Activated T-cell treated with anti-CD3 and anti-CD28 coated beads, Interleukin-2, amount 50 U/mL, for 1 hour (primary cell): Measurements from ENCODE around the gene SLITRK4.

ENCODE experiments used
- DNase-seq: peaks from one replicate; pipeline ENCODE4 v3.0.0-alpha.2; 2020

SLITRK4 gene, protein sequence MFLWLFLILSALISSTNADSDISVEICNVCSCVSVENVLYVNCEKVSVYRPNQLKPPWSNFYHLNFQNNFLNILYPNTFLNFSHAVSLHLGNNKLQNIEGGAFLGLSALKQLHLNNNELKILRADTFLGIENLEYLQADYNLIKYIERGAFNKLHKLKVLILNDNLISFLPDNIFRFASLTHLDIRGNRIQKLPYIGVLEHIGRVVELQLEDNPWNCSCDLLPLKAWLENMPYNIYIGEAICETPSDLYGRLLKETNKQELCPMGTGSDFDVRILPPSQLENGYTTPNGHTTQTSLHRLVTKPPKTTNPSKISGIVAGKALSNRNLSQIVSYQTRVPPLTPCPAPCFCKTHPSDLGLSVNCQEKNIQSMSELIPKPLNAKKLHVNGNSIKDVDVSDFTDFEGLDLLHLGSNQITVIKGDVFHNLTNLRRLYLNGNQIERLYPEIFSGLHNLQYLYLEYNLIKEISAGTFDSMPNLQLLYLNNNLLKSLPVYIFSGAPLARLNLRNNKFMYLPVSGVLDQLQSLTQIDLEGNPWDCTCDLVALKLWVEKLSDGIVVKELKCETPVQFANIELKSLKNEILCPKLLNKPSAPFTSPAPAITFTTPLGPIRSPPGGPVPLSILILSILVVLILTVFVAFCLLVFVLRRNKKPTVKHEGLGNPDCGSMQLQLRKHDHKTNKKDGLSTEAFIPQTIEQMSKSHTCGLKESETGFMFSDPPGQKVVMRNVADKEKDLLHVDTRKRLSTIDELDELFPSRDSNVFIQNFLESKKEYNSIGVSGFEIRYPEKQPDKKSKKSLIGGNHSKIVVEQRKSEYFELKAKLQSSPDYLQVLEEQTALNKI

DNA sequence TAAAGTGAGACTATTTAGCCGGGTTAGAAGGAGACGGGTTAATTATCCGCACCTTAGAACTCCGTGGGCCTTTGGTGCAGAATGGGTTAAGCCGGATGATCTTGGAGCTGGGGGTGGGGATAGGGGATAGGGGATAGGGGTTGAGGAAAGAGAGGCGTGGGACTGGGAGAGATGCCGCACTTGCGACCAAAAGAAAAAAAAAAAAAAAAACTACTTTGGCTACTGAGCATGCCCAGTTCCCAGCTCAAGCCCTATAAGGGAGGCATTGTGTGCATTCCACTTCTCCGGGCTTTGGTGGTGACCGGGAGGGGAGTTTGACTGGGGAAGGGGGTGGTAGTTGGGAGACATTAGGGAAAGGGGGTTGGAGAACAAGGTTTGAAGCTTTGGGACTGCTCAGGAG lies at the start of gene SLITRK4:
Gene SLITRK4 (minus strand): TSS at position 187 of the 400 bp plus-strand sequence. CDS start 4,993 bp downstream, outside the sequence.
- no peak for DNase-seq

DNA sequence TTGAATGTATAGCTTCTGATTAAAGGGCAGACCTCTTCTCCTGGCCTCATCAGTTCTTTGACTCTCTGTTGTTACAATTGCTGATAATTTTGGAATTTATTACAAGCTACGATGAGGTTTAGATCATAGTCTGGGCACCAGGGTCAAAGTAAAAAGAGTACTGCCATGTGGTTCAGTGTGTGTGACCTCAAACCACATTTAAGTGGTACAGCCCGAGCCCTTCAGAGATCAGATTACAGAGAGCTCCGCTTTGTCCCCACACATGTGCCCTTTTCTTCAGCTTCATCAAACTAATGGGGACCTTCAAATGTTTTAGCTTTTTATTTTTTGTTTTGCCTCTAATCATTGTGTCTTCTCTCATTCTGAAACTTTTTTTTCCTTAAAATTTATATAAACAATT lies 47.6 kb upstream of the SLITRK4 start:
- no peak for DNase-seq

DNA sequence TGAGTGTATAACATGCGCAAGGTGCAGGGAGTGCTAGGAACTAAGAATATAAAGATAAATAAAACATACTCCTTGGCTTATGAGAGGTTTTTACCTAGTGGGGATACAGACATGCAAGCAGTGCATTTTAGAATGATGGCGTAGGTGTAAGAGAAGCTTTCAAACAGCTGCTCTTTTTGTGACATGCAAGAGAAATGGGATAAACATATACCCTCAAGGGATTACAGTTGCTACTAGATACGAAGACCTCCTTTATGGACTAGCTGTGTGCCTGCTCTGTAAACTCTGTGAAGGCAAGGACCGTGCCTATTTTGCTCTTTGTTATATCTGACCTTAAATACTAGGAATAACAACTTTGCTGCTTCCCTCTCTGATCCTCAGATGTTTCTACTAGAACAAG lies 39.0 kb upstream of the SLITRK4 start:
- no peak for DNase-seq

DNA sequence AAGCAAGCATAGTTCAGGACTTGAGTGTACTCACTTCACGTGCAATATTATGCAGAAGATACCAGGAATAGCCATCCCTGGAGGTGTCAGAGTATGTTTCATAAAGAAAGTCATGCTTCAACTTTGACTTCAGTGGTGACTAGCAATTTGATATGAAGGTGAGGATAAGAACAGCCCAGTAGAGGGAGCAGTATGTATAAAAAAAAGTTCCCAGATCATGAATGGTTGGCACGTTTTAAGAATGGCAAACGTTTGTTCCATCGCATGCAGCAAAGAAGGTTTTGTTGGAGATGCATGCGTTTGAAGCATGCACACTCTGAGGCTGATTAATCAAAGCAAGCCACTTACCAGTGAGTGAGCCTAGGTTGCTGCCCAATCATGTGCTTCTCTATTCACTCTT lies 33.5 kb upstream of the SLITRK4 start:
- DNase-seq: no peak

DNA sequence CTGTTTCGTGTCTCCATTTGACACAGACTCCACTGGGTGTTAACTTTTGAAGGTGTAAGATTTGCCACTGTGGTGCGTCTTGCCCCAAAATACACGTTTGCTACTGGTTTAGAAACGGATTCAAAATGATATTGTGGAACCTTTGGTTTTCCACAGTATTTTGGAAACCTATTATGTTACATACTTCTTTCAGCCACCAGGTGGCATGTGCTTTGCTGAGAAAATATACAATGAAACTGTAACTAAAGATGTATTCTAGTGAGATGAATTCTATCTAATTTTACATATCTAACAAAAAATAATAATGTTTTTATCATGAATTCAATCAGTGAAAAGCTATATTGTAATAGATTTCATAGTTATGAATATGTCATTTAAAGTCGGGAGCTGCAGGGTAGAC lies 28.4 kb upstream of the SLITRK4 start:
- DNase-seq: no peak

DNA sequence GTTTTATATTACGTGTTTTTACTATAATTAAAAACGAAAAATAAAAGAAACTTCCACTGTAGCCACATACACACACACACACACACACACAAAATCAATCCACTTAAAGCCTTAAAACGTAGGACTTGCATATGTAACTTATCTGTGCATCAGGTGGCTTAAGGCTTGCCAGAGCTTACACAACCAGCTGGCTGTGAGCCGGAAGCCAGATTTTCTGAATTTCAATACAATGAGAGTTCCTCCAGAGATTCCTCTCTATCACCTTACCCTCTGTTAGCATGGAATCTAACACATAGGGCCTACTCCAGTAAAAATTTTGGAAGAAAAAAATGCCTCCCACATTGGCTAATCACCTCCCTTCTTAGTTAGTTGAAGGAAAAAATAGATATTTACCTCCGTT lies 27.9 kb upstream of the SLITRK4 start:
- no peak for DNase-seq

DNA sequence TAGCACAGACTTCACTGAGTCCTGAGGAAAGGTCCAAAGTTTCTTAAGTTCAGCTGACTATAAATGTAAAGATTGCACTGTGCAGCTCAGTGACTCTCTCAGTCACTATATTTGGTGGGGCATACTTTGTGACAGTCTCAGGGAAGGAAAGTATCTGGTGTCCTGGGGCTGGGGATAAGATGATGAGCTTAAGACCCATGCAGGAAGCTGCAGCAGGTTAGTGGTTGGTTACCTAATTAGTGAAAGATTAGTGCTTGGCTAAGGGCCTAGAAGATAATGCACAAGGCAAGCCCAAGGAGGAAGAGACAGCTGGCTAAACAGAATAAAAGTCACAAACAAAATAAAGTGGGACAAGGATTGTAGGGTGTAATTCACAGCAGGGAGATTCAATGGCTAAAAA lies 25.4 kb upstream of the SLITRK4 start:
- no peak for DNase-seq

DNA sequence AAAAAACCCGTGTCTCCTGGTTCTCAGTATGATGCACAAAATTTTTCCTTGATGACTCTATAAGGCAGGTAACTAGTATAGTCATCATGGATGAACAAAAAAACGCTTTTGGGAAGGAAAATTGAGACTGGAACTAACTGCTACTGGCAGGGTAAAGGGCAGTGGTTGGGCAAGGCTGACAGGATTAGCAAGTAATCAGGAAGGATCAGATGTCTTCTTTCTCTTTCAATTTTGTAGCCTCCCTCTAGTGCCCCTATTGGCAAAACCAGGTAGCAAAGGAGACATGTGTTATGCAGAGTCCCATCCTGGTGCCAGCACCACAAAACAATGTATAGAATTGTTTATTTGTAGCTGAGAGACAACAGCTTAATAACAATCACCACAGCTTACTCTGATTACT lies 12.8 kb upstream of the SLITRK4 start:
- no peak for DNase-seq

DNA sequence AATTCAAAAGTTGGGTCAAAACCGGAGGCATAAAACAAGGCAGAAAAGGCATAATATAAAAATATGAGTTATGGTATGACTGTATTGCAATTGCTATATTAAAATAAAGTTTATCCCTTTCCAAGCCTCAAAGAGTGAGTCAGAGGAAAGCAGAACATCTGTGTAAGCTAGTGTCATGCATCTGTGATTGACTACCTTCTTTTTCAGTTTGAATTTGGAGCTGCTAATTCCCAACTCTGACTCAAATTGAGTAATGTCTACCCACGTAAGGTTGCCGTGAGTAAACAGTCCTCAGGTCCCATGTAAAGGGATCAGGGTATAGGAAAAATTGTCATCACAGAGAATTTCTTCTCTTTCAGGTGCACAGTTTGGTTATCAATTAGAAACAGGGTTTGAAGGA lies 6.5 kb upstream of the SLITRK4 start:
- DNase-seq: no peak

DNA sequence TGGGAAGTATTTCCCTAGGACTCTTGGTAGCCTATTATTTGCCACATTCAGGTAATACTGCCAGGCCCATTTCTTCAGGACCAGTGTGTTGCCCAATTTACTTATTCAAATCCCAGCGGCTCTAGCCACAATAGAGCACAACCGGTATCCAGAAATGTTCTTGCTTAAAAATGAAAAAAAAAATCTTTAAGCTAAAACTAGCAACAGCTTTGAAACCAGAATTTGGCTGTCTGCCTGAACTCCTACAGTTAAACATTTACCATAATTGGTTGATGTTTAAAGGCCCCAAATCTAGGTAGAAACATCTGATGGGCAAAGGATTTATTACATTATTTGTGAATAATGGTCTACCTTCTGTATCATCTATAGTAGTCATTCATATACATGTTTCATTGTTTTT lies 930 bp upstream of the SLITRK4 start:
- DNase-seq: no peak

DNA sequence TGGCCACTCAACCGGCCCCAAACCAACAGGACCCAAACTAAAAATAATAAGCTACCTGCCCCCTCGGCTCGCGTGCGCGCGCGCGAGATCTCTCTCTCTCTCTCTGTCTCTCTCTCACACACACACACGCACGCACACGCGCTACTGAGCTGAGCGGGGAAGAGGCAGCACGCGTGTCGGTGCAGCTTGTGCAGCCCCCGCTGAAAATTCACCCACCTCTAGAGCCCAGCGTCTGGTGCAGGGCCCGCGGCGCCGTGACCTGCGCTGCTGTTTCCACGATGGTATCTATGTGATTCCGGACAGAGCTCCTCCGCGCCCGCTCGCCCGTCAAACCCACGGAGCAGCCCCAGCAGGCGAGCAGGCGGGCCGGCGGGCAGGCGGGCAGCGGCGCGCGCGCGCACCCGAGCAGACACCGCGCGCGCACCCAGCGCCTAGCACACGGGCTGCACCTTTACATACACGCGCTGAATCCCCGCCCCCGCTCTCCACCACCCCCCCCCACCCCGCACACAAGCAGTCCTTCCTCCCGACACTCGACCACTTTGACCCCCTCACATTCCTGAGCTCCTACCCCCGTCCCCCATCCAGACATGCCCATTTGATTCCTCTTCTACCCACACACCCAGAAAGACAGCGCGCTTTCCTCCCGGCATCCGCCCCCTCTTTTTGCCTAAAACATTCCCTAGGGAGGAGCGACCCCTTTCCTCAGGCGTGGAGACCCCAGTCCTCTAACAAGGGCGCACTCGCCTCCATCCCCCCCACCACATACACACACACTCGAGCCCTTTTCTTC lies 1.0 kb downstream of the SLITRK4 start:
- no peak for DNase-seq

DNA sequence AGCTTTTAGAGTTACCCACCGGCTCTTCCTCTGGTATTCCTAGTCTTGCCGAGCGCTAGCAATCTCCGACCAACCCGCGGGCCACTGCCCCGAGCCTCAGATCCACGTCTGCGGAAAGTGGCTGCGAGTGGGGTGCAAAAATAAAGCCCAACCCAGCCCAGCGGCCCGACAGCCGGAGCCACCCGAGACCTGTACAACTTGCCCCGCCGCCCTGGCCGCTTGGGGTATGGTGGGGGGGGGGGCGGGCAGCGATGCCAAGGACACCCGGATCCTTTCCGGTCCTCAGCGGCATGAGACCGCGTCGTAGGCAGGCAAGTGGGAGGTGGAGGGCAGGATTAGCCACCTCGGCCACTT lies 1.6 kb downstream of the SLITRK4 start:
- no peak for DNase-seq

DNA sequence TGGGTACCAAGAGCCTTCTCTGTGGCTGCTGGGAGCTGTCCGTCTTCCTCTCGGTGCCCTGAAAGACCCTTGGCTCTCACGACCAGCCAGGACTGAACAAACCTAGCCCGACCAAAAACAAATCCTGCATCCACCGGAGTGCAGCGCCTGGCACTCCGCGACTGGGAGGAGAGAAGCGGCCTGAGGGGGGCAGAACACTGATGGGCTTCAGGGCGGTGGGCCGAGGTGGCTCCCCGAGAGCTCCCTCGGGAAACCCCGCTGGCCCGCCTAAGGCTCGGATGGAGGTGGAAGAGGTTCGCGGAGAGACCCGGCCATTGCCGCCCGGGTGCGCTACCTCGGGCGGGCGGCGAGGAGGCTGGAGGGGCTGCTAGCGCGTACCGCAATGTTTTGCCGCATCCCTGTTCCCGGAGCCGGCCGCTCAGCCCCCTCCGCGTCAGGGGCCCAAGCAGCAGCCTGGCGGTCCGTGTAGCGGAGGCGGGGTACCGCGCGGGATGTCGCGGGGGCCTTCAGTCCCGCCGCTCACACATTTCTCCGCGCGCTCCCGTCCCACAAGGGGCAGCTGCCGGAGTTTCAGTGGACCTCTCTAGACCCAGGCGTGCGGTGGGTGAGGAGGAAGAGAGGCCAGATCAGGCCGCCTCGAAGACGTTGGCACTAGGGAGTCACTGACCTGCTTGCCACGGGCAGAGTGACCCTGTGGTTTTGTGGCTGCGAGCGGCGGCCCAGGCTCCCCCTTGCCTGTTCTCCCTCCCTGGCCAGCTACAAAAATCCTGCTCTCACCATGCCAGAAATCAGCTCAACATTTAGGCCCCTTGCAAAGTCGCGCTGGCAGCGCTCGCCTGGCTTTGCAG lies 2.2 kb downstream of the SLITRK4 start:
- no peak for DNase-seq

DNA sequence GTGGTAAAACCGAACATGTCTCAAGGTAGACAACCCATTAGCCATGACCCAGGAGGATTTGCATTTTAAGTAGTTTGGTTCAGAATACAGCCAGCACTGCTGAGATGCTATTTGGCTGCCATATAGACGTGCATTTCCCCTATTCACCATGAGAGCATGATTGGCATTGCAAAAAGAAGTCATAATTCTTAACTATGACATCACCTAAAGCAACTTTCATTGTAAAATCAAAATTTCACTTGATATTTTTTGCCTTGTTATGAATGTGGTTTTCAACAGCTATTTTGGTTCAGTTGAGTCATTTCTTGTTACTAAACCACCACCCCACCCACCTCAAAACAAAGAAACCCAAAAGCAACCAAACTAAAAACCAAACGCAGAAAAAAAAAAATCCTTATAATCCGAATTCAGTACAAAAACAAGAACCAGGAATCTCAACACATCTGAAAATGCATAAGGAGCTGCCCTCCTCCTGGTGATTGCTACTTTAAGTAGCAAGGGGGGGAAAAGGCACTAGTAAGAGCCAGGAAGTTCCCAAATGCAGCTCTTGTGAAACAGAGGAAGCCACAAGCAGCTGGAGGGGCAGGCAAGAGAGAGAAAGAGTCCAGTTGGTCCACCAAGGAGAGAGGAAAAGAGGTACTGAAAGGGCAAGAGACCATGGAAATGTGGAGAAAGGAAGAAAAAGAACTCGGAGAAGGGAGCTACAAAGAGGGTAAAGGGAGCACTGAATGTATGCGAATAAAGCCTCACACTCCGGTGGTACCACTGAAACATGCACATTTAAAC lies 3.1 kb downstream of the SLITRK4 start:
- no peak for DNase-seq

DNA sequence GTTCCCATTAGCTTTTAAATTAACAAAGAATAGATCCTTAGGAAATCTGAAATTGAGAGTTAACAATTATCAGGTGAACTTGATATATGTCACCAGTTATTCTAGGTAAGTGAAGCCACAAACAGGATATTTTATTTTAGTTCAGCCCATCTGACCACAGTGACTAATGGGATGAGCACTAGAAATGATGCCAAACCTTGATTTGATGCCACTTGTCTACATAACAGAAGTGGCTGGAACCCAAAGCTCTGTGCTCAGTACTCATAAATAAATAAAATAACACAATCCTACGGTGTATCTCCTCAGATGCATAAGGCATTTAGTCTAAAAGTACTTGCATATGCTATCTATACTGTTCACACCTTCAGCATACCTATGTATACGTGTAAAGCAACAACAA lies 12.2 kb downstream of the SLITRK4 start:
- DNase-seq: no peak

DNA sequence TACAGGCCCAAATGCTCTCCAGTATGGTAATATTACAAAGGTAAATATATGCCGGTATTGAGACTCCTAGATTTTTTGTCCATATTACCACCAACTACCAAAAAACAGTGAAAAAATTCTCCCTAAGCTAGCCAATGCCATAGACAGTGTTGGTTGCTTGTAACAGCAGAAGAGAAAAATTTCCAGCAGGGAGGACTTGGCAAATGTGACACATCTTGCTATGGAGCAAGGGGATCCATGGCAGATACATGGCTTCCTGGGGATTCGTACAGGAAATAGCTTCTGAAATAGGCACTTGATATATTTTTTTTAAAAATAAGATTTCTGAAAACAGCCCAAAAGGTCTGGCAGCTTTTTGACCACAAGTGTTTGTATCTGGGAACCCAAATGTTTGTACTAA lies 14.6 kb downstream of the SLITRK4 start:
- no peak for DNase-seq

DNA sequence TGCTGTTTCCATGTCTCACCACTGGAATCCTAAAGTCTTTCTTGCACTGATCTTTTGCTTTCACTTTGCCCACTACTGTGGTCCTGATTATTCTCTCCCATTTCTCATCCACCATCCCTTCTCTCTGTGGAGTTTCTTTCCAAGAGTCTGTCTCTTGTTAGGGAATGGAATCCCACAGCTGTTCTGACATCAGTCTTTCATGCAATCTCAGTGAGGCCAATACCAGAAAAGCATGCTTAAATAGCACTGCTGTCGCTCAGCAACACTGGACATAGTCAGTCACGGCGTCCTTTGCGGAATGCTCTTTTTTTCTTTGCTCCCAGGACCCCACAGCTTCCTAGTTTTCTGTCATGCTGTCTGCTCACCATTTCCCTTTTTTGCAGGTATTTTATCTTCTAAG lies 20.1 kb downstream of the SLITRK4 start:
- DNase-seq: no peak

DNA sequence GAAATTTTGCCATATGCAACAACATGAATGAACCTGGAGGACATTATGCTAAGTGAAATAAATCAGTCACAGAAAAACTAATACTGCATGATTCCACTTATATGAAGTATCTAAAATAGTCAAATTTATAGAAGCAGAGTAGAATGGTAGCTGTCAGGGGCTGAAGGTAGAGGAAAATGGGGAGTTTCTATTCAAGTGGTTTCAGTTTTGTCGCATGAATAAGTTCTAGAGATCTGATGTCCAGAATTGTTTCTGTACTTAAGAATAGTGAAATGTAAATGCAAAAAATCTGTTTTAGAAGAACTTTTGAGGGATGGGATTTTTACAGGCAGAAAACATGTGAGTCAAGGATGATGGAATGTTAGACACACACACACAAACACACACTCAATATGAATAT lies 34.1 kb downstream of the SLITRK4 start:
- no peak for DNase-seq

DNA sequence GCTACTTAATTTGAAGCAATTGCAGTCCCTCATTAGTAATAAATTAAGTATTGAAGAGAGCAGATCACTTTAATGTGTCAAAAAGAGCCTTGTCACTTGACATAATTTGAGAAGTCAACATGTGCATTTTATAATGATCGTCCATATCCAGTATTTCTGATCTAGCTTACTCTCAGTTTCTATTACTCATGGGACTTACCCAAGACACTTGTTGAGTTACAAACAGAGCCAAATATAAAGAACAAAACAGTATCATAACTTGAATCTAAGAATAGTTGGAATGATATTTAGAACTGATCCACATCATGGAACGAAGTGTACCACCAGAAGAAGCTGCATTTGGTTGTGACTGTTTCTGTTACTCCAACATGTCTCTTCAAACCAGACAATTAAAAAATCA lies 54.7 kb downstream of the SLITRK4 start:
- DNase-seq: no peak

DNA sequence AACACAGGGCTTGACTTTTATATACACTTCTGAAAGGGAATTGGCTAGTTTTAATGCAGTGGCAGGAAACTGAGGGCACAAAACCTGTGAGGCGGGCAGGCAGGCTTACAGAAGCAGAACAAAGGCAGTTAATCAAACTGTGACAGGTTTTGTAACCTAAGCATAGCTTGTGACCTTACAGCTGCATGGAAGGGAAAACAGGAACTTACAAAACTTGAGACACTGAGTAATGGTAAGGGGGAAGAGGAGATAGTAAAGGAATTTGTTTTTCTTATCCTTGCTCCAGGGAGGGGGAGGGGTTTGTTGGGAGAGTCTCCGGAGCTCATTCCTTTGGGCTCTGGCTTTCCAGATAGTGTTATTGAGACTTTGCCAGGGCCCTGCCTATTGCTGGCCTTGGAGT lies 55.6 kb downstream of the SLITRK4 start:
- DNase-seq: no peak
